WTC11 (cell line): ENCODE results near the gene TNS3.

Experiments used
- FOXJ3 ChIP-seq: sonication (generic); formaldehyde crosslinking; IDR thresholded peaks from 2 replicates; pipeline ENCODE4 v1.9.0; 2021; ENCODE audit warnings: missing genetic modification reagents, mild to moderate bottlenecking, borderline replicate concordance
- MYBL2 ChIP-seq: sonication (generic); formaldehyde crosslinking; IDR thresholded peaks from 2 replicates; pipeline ENCODE4 v1.8.1; 2023; ENCODE audit warnings: mild to moderate bottlenecking, moderate library complexity, missing genetic modification reagents
- SOX15 ChIP-seq: fragments of 250-450 bp; sonication (Bioruptor Pico); IDR thresholded peaks from 2 replicates; pipeline ENCODE4 v1.9.0; 2021; ENCODE audit warnings: mild to moderate bottlenecking
- TF ChIP-seq, protein P1 (sequence below): sonication (generic); formaldehyde crosslinking; IDR thresholded peaks from 2 replicates; pipeline ENCODE4 v1.8.0; 2022; ENCODE audit warnings: mild to moderate bottlenecking, missing genetic modification reagents
- TF ChIP-seq, protein P2 (sequence below): sonication (generic); formaldehyde crosslinking; IDR thresholded peaks from 2 replicates; pipeline ENCODE4 v1.8.1; 2022; ENCODE audit warnings: missing genetic modification reagents, borderline replicate concordance
- TF ChIP-seq, protein P3 (sequence below): fragments of 200-600 bp; IDR thresholded peaks from 2 replicates; pipeline ENCODE4 v1.8.0; 2022; ENCODE audit warnings: antibody characterized with exemption

DNA sequence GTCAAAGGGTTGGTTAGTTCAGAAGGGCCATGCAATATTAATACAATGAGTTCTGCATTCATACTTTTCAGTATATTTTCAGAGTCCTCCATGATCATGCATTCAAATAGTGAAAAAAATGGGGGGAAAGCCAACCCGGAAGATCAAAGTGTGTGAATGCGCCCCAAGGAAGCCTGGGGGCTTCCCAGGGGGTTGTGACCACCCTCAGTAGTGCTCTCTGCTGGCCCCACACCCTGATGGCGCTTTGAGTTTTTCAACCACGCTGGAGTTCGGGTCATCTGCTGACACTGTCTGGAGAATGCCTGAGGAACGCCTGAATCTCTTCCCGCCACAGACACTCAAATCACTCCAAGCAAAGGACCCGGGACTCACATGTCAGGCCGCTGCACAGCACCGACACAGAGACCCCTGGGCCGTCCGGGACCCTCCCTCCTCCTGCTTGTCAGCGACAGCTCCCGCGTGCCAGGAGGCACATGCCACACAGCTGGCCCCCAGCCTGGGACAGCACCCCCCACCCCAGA, 1.0 kb downstream of the TNS3 start:
- no peak for TF ChIP-seq FOXJ3 (CRISPR knock-in tag)
- TF ChIP-seq, protein P1, sequence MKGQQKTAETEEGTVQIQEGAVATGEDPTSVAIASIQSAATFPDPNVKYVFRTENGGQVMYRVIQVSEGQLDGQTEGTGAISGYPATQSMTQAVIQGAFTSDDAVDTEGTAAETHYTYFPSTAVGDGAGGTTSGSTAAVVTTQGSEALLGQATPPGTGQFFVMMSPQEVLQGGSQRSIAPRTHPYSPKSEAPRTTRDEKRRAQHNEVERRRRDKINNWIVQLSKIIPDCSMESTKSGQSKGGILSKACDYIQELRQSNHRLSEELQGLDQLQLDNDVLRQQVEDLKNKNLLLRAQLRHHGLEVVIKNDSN = no peak
- no peak for TF ChIP-seq MYBL2 (CRISPR knock-in tag)
- no peak for TF ChIP-seq SOX15 (CRISPR knock-in tag)
- TF ChIP-seq, protein P2, sequence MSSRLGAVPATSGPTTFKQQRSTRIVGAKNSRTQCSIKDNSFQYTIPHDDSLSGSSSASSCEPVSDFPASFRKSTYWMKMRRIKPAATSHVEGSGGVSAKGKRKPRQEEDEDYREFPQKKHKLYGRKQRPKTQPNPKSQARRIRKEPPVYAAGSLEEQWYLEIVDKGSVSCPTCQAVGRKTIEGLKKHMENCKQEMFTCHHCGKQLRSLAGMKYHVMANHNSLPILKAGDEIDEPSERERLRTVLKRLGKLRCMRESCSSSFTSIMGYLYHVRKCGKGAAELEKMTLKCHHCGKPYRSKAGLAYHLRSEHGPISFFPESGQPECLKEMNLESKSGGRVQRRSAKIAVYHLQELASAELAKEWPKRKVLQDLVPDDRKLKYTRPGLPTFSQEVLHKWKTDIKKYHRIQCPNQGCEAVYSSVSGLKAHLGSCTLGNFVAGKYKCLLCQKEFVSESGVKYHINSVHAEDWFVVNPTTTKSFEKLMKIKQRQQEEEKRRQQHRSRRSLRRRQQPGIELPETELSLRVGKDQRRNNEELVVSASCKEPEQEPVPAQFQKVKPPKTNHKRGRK = no peak
- TF ChIP-seq, protein P3, sequence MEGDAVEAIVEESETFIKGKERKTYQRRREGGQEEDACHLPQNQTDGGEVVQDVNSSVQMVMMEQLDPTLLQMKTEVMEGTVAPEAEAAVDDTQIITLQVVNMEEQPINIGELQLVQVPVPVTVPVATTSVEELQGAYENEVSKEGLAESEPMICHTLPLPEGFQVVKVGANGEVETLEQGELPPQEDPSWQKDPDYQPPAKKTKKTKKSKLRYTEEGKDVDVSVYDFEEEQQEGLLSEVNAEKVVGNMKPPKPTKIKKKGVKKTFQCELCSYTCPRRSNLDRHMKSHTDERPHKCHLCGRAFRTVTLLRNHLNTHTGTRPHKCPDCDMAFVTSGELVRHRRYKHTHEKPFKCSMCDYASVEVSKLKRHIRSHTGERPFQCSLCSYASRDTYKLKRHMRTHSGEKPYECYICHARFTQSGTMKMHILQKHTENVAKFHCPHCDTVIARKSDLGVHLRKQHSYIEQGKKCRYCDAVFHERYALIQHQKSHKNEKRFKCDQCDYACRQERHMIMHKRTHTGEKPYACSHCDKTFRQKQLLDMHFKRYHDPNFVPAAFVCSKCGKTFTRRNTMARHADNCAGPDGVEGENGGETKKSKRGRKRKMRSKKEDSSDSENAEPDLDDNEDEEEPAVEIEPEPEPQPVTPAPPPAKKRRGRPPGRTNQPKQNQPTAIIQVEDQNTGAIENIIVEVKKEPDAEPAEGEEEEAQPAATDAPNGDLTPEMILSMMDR = no peak
